ENCODE results near the gene JSRP1.

DNA sequence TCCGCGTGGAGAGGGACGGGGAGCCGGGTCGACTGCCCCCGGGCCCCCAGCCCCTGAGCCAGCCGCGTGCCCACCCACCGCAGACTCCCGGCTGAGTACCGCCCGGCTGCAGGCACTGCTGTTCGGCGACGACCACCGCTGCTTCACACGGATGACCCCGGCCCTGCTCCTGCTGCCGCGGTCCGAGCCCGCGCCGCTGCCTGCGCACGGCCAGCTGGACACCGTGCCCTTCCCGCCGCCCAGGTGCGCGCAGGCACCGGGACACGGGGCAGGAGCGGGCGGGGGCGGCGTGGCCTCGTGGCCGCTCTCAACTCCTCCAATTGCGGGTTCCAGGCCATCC lies 5.5 kb downstream of the JSRP1 start:
- TF ChIP-seq, protein P1, sequence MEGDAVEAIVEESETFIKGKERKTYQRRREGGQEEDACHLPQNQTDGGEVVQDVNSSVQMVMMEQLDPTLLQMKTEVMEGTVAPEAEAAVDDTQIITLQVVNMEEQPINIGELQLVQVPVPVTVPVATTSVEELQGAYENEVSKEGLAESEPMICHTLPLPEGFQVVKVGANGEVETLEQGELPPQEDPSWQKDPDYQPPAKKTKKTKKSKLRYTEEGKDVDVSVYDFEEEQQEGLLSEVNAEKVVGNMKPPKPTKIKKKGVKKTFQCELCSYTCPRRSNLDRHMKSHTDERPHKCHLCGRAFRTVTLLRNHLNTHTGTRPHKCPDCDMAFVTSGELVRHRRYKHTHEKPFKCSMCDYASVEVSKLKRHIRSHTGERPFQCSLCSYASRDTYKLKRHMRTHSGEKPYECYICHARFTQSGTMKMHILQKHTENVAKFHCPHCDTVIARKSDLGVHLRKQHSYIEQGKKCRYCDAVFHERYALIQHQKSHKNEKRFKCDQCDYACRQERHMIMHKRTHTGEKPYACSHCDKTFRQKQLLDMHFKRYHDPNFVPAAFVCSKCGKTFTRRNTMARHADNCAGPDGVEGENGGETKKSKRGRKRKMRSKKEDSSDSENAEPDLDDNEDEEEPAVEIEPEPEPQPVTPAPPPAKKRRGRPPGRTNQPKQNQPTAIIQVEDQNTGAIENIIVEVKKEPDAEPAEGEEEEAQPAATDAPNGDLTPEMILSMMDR (IDR thresholded peaks at IDR 0.05; ENCODE audit: low read depth, low read length, missing input control), result no peak
- TF ChIP-seq GABPA (IDR thresholded peaks at IDR 0.05 in 1 of 2, conservative IDR thresholded peaks at IDR 0.05 in 1 of 2) (no peak), JUND (IDR thresholded peaks at IDR 0.05) (no peak), EGR1 (IDR thresholded peaks at IDR 0.05; ENCODE audit: low read depth in 2 of 2) (no peak), RXRA (IDR thresholded peaks at IDR 0.05) (no peak), TAF1 (conservative IDR thresholded peaks at IDR 0.05) (no peak), RAD21 (IDR thresholded peaks at IDR 0.05) (no peak), HNF4G (IDR thresholded peaks at IDR 0.05) (no peak), SP1 (IDR thresholded peaks at IDR 0.05) (no peak)
- TF ChIP-seq, protein P2, sequence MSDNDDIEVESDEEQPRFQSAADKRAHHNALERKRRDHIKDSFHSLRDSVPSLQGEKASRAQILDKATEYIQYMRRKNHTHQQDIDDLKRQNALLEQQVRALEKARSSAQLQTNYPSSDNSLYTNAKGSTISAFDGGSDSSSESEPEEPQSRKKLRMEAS (IDR thresholded peaks at IDR 0.05), result no peak
- TF ChIP-seq, protein P3, sequence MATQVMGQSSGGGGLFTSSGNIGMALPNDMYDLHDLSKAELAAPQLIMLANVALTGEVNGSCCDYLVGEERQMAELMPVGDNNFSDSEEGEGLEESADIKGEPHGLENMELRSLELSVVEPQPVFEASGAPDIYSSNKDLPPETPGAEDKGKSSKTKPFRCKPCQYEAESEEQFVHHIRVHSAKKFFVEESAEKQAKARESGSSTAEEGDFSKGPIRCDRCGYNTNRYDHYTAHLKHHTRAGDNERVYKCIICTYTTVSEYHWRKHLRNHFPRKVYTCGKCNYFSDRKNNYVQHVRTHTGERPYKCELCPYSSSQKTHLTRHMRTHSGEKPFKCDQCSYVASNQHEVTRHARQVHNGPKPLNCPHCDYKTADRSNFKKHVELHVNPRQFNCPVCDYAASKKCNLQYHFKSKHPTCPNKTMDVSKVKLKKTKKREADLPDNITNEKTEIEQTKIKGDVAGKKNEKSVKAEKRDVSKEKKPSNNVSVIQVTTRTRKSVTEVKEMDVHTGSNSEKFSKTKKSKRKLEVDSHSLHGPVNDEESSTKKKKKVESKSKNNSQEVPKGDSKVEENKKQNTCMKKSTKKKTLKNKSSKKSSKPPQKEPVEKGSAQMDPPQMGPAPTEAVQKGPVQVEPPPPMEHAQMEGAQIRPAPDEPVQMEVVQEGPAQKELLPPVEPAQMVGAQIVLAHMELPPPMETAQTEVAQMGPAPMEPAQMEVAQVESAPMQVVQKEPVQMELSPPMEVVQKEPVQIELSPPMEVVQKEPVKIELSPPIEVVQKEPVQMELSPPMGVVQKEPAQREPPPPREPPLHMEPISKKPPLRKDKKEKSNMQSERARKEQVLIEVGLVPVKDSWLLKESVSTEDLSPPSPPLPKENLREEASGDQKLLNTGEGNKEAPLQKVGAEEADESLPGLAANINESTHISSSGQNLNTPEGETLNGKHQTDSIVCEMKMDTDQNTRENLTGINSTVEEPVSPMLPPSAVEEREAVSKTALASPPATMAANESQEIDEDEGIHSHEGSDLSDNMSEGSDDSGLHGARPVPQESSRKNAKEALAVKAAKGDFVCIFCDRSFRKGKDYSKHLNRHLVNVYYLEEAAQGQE (IDR thresholded peaks at IDR 0.05), result no peak
